ENCODE results near the gene HINT1.
"Not testable (repeated sequence)": the region's sequence is repeated elsewhere in the genome, so short reads cannot be mapped to it uniquely, and the experiment has no call there.

HINT1 gene

DNA sequence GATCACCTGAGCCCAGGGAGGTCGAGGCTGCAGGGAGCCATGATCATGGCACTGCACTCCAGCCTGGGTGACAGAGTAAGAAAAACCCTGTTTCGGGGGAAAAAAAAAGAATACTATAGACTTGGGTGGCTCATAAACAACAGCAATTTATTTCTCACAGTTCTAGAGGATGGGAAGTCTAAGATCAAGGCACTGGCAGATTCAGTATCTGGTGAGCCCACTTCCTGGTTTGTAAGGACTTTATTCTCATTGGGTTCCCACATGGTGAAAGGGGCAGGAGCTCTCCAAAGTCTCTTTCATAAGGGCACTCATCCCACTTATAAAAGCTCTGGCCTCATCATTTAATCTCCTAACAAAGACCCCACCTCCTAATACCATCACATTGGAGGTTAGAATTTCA, 8.7 kb downstream of the HINT1 start:
- H3K27ac Mint-ChIP-seq = no peak overlapping the region
- no peak overlapping the region for H3K4me3 Mint-ChIP-seq
- no peaks in the 10 kb centered on the region for H3K9me3 Mint-ChIP-seq
- peaks cover 6% of the 10 kb centered on the region for H3K4me1 Mint-ChIP-seq
- peaks cover 45% of the 10 kb centered on the region for H3K36me3 Mint-ChIP-seq
- ATAC-seq = no peak
- DNase-seq (ENCODE audit: low spot score in 2 of 2) = no peak

DNA sequence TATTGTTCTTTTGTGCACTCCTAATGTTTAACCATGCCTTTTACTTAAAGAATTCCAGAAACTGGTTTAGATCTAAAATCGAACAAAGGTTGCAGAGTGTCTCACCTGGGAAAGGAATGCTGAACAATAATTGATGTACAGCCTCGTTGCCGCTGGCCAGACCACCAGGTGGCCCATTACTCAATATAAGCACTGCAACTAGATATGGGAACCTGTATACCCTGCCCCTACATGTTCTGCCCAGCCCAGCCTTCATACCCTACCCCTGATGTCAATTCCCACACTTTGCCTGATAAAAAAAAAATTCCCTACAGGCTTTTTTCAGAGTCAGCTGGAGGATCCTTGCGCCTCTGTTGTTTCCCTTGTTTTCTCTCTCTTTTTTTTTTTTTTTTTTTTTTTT, 13.8 kb downstream of the HINT1 start:
- ATAC-seq = no peak

GRCh38 chr5:131150408-131150807, 14.6 kb downstream of the HINT1 start:
- ATAC-seq = no peak
- Mint-ChIP-seq H3K36me3 (no peaks in the 10 kb centered on the region), H3K4me3 (no peak overlapping the region), H3K9me3 (no peaks in the 10 kb centered on the region), H3K4me1 (no peaks in the 10 kb centered on the region), H3K27ac (no peak overlapping the region)
- no peak for DNase-seq (ENCODE audit: low spot score in 2 of 2)

More for the DNA sequence above, 13.8 kb downstream of the HINT1 start:
- no peak for DNase-seq (ENCODE audit: low spot score in 2 of 2)
- H3K27ac Mint-ChIP-seq = no peak overlapping the region
- no peaks in the 10 kb centered on the region for H3K4me1 Mint-ChIP-seq
- H3K4me3 Mint-ChIP-seq = no peak overlapping the region
- H3K36me3 Mint-ChIP-seq = no peaks in the 10 kb centered on the region
- no peaks in the 10 kb centered on the region for H3K9me3 Mint-ChIP-seq

DNA sequence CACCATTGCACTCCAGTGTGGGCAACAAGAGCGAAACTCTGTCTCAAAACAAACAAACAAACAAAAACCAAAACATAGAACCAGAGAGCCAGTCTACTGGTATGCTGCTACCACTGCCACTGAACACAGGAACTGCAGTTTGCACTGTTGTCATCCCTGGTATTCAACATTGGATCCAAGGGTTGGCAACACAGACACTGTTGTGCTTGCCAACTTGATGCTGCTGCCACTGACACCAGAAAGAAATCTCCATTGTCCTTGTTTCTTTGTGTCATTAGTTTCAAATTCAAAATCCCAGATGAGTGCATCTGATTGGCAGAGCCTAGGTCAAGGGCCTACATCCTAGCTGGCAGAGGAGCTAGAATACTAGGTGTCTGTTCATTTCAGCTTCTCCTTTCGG, 16.2 kb downstream of the HINT1 start:
- DNase-seq (ENCODE audit: low spot score in 2 of 2) = no peak
- Mint-ChIP-seq H3K9me3 (no peaks in the 10 kb centered on the region), H3K27ac (no peak overlapping the region), H3K4me1 (no peaks in the 10 kb centered on the region), H3K36me3 (no peaks in the 10 kb centered on the region), H3K4me3 (no peak overlapping the region)
- no peak for ATAC-seq

DNA sequence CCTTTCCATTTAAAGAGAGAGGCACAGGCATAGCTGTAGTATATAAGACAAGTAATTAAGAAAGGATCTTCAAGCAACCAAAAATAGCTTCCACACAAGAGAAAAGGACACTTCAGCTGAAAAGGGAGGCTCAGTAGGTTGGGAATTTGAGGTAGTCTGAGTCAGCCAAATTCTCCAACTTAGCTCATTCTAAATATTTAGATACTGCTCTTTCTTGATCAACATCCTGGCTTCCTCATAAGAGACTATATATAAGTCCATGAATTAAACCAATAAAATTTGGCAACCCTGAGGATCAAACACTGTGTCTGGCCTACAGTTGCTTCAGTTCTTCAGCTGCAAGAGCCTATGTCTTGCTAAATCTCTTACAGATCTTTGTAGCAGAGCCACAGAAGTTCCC, 17.8 kb downstream of the HINT1 start:
- no peak overlapping the region for H3K27ac Mint-ChIP-seq
- no peaks in the 10 kb centered on the region for H3K4me1 Mint-ChIP-seq
- ATAC-seq (no peak), DNase-seq (ENCODE audit: low spot score in 2 of 2) (no peak)
- H3K4me3 Mint-ChIP-seq = no peak overlapping the region
- H3K9me3 Mint-ChIP-seq = no peaks in the 10 kb centered on the region
- no peaks in the 10 kb centered on the region for H3K36me3 Mint-ChIP-seq

- H3K9me3 Mint-ChIP-seq = no peaks in the 10 kb centered on the region
- ATAC-seq (no peak), DNase-seq (ENCODE audit: low spot score in 2 of 2) (no peak)
- no peak overlapping the region for H3K27ac Mint-ChIP-seq
- H3K4me3 Mint-ChIP-seq = no peak overlapping the region
- no peaks in the 10 kb centered on the region for H3K36me3 Mint-ChIP-seq
- H3K4me1 Mint-ChIP-seq = no peaks in the 10 kb centered on the region
Measured at GRCh38 chr5:131142970-131143617, 22.0 kb downstream of the HINT1 start.

GRCh38 chr5:131139321-131139720, 25.7 kb downstream of the HINT1 start:
- H3K4me3 Mint-ChIP-seq = no peak overlapping the region
- ATAC-seq = no peak
- no peak overlapping the region for H3K27ac Mint-ChIP-seq

GRCh38 chr5:131138406-131138805, 26.6 kb downstream of the HINT1 start:
- not testable (repeated sequence) for H3K27ac Mint-ChIP-seq; H3K4me3 Mint-ChIP-seq; DNase-seq (ENCODE audit: low spot score in 2 of 2); H3K9me3 Mint-ChIP-seq; H3K4me1 Mint-ChIP-seq; ATAC-seq; H3K36me3 Mint-ChIP-seq

More at GRCh38 chr5:131139321-131139720, 25.7 kb downstream of the HINT1 start:
- no peak for DNase-seq (ENCODE audit: low spot score in 2 of 2)
- H3K36me3 Mint-ChIP-seq = no peaks in the 10 kb centered on the region
- H3K4me1 Mint-ChIP-seq = no peaks in the 10 kb centered on the region
- H3K9me3 Mint-ChIP-seq = no peaks in the 10 kb centered on the region

- H3K4me1 Mint-ChIP-seq; ATAC-seq; DNase-seq (ENCODE audit: low spot score in 2 of 2); H3K4me3 Mint-ChIP-seq; H3K9me3 Mint-ChIP-seq; H3K27ac Mint-ChIP-seq; H3K36me3 Mint-ChIP-seq: not testable (repeated sequence)
Measured at GRCh38 chr5:131133091-131133490, 32.0 kb downstream of the HINT1 start.

DNA sequence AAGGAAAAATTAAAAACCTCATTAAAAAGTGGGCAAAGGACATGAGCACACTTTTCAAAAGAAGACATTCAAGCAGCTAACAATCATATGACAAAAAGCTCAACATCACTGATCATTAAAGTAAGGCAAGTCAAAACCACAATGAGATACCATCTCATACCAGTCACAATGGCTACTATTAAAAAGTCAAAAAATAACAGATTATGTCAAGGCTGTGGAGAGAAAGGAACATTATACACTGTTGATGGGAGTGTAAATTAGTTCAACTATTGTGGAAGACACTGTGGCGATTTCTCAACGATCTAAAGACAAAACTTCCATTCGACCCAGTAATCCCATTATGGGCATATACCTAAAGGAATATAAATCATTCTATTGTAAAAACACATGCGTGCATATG, 35.8 kb downstream of the HINT1 start:
- no peaks in the 10 kb centered on the region for H3K4me1 Mint-ChIP-seq
- peaks cover 11% of the 10 kb centered on the region for H3K9me3 Mint-ChIP-seq
- ATAC-seq (no peak), DNase-seq (ENCODE audit: low spot score in 2 of 2) (no peak)
- H3K27ac Mint-ChIP-seq = no peak overlapping the region
- H3K4me3 Mint-ChIP-seq = no peak overlapping the region
- H3K36me3 Mint-ChIP-seq = no peaks in the 10 kb centered on the region

- DNase-seq (ENCODE audit: low spot score in 2 of 2); H3K27ac Mint-ChIP-seq; H3K36me3 Mint-ChIP-seq; H3K4me3 Mint-ChIP-seq; H3K4me1 Mint-ChIP-seq; ATAC-seq: not testable (repeated sequence)
- peaks cover 13% of the 10 kb centered on the region for H3K9me3 Mint-ChIP-seq
Measured at GRCh38 chr5:131127244-131127643, 37.8 kb downstream of the HINT1 start.

DNA sequence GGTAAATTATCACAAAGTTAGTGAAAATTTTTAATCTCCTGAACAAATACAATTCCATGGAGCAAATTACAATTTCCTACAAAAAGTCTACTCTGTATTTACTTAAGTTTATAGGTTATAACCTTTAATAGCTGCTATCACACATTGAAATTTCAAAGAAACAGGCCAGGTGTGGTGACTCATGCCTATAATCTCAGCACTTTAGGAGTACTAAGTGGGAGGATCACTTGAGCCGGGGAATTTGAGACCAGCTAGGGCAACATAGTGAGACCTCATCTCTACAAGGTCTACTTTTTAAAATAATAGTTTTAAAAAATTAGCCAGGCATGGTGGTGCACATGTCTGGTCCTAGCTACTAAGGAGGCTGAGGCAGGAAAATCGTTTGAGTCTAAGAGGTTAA, 50.3 kb downstream of the HINT1 start:
- Mint-ChIP-seq H3K27ac (no peak overlapping the region), H3K4me3 (no peak overlapping the region), H3K36me3 (no peaks in the 10 kb centered on the region), H3K4me1 (no peaks in the 10 kb centered on the region), H3K9me3 (no peaks in the 10 kb centered on the region)
- DNase-seq (ENCODE audit: low spot score in 2 of 2) = no peak
- ATAC-seq = no peak

DNA sequence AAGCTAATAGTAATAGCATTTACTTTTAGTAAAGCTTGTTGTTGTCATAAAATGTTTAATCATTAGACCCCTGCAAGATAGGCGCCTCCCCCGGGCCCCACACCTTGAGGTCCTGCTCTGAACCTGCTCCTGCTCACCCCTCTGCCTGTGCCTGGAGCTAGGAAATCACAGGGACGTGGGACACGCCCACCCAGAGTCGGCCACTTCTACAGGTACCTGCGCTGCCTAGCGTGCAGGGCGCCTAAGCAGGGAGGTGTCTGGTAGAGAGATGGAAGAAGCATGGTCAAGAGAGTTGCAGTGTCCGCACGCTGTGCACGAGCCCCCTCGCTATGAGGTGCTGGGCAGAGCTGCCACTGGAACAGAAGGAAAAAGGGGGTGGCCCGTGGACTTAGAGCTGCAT, 52.6 kb downstream of the HINT1 start:
- DNase-seq (ENCODE audit: low spot score in 2 of 2) (no peak), ATAC-seq (no peak)
- H3K36me3 Mint-ChIP-seq = no peaks in the 10 kb centered on the region
- H3K4me3 Mint-ChIP-seq = no peak overlapping the region
- H3K4me1 Mint-ChIP-seq = no peaks in the 10 kb centered on the region
- no peak overlapping the region for H3K27ac Mint-ChIP-seq
- H3K9me3 Mint-ChIP-seq = no peaks in the 10 kb centered on the region

GRCh38 chr5:131110256-131110594, 54.8 kb downstream of the HINT1 start:
- Mint-ChIP-seq H3K9me3 (no peaks in the 10 kb centered on the region), H3K4me3 (no peak overlapping the region), H3K4me1 (no peaks in the 10 kb centered on the region), H3K36me3 (no peaks in the 10 kb centered on the region), H3K27ac (no peak overlapping the region)
- DNase-seq (ENCODE audit: low spot score in 2 of 2) (no peak), ATAC-seq (no peak)

- Mint-ChIP-seq H3K36me3 (no peaks in the 10 kb centered on the region), H3K4me1 (no peaks in the 10 kb centered on the region), H3K9me3 (no peaks in the 10 kb centered on the region), H3K27ac (no peak overlapping the region), H3K4me3 (no peak overlapping the region)
- ATAC-seq (peak; percentile 75), DNase-seq (ENCODE audit: low spot score in 2 of 2) (no peak)
Measured at GRCh38 chr5:131109540-131110255, 55.4 kb downstream of the HINT1 start.
